ENCODE measurements around the gene KLHDC2.
"Not testable (repeated sequence)": the region's sequence is repeated elsewhere in the genome, so short reads cannot be mapped to it uniquely, and the experiment has no call there.

Gene KLHDC2

DNA sequence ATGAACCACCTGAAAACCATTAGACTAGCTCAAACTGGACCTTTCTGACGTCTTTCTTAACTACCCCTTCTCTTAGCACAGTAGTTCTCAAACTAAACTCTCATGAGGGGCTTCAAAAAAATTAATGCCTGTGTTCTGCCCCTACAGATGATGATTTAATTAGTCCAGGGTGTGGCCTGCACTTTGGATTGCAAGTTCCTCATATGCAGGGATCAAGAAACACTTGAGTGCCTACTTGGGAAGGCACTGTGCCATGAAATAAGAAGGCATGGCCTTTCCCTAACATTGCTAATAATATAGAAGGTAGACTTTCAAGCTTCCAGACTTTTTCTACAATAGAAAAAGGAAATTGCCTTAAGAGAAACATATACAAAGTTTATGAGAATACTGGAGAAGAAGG is 22.8 kb upstream of the KLHDC2 start:
- TF ChIP-seq, protein P1, sequence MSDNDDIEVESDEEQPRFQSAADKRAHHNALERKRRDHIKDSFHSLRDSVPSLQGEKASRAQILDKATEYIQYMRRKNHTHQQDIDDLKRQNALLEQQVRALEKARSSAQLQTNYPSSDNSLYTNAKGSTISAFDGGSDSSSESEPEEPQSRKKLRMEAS (IDR thresholded peaks at IDR 0.05; ENCODE audit: low read depth, low read length) = no peak
- TF ChIP-seq, protein P2, sequence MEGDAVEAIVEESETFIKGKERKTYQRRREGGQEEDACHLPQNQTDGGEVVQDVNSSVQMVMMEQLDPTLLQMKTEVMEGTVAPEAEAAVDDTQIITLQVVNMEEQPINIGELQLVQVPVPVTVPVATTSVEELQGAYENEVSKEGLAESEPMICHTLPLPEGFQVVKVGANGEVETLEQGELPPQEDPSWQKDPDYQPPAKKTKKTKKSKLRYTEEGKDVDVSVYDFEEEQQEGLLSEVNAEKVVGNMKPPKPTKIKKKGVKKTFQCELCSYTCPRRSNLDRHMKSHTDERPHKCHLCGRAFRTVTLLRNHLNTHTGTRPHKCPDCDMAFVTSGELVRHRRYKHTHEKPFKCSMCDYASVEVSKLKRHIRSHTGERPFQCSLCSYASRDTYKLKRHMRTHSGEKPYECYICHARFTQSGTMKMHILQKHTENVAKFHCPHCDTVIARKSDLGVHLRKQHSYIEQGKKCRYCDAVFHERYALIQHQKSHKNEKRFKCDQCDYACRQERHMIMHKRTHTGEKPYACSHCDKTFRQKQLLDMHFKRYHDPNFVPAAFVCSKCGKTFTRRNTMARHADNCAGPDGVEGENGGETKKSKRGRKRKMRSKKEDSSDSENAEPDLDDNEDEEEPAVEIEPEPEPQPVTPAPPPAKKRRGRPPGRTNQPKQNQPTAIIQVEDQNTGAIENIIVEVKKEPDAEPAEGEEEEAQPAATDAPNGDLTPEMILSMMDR (IDR thresholded peaks at IDR 0.05; ENCODE audit: low read depth, low read length) = no peak
- TF ChIP-seq MYC (IDR thresholded peaks at IDR 0.05; ENCODE audit: low read depth, low read length) = no peak
- no peak for TF ChIP-seq POLR2A (IDR thresholded peaks at IDR 0.05; ENCODE audit: extremely low read depth, insufficient read length)
- H3K4me3 ChIP-seq (ENCODE audit: low read depth, low read length) = no peak overlapping the region
- no peak for DNase-seq (ENCODE audit: low read depth)

DNA sequence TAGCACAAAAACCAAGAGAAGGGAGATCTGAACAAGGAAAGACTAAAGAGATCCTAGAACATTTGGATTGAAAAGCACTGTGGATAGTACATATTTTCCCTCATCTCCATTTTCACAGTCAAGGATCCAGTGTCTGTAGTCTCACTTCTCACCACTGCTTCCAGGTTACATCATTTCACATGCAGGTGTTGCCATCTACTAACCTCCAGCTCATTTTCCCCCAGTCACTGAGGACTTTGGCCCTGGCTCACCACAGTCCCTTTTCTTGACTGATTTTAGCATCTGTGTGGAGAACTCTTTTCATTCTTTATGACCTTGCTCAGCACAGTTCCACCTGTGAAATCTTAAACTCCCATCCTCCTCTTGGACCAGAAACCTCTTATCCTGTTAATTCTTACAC is 21.5 kb upstream of the KLHDC2 start:
- not testable (repeated sequence) for H3K4me3 ChIP-seq (ENCODE audit: low read depth, low read length); DNase-seq (ENCODE audit: low read depth)

DNA sequence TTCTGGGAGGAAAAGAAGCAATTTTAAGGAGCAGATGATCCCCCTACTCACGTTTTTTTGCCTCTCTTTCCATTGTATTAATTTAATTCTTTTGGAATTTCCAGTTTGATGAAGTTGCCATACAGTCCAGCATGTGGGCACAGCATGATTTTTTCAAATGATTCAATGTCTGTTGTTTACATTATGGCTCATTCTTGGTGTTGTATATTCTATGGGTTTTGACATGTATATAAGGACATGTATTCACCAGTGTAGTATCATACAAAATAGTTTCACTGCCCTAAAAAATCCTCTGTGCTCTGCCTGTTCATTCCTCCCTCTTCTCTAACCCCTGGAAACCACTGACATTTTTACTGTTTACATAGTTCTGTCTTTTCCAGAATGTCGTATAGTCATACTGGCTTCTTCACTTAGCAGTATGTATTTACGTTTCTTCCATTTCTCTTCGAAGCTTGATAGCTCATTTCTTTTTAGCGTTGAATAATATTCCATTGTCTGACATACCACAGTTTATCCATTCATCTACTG is 13.3 kb upstream of the KLHDC2 start:
- DNase-seq (ENCODE audit: low read depth) = no peak

DNA sequence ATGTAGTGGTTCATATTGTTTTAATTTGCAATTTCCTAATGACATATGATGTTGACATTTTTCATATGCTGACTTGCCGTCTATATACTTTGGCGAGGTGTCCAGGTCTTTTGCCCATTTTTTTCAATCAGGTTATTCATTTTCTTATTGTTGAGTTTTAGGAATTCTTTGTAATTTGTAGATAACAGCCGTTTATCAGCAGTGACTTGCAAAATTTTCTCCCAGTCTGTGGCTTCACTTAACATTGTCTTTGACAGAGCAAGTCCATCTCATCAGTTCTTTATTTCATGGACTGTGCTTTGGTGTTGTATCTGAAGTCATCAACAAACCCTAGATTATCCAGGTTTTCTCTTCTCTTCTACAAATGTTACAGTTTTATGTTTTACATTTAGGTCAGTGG is 12.6 kb upstream of the KLHDC2 start:
- DNase-seq (ENCODE audit: low read depth) = no peak
- no peak overlapping the region for H3K4me3 ChIP-seq (ENCODE audit: low read depth, low read length)
- TF ChIP-seq POLR2A (IDR thresholded peaks at IDR 0.05; ENCODE audit: extremely low read depth, insufficient read length) (no peak), MYC (IDR thresholded peaks at IDR 0.05; ENCODE audit: low read depth, low read length) (no peak)
- TF ChIP-seq, protein P2 (IDR thresholded peaks at IDR 0.05; ENCODE audit: low read depth, low read length) = no peak
- TF ChIP-seq, protein P1 (IDR thresholded peaks at IDR 0.05; ENCODE audit: low read depth, low read length) = no peak

More for the DNA sequence above, 13.3 kb upstream of the KLHDC2 start:
- TF ChIP-seq POLR2A (IDR thresholded peaks at IDR 0.05; ENCODE audit: extremely low read depth, insufficient read length) (no peak), MYC (IDR thresholded peaks at IDR 0.05; ENCODE audit: low read depth, low read length) (no peak)
- TF ChIP-seq, protein P1 (IDR thresholded peaks at IDR 0.05; ENCODE audit: low read depth, low read length) = no peak
- no peak overlapping the region for H3K4me3 ChIP-seq (ENCODE audit: low read depth, low read length)

DNA sequence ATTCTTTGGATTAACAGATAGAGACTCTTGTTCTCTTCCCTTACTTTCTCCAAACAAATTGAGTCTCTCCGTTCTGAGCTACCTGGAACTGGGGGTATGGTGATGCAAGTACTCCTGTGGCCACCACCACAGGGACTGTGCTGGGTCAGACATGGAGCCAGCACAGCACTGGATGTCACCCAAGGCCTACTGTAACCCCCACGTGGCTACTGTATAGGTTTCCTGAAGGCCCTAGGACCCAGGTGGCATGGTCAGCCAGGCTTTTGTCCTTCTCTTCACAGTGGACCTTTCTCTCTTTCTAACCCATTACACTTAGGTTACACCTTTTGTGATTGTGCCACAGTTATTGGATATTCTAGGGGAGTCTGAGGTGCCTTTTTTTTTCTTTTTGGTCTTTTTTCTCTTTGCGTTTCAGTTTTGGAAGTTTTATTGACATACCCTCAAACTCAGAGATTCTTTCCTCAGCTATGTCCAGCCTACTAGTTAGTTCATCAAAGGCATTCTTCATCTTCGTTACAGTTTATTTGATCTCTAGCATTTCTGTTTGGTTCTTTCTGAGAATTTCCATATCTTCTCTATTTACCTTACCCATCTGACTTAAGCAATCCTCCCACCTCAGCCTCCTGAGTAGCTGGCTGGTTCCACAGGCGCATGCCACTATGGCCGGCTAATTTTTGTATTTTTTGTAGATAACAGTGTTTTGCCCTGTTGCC is 6.0 kb upstream of the KLHDC2 start:
- no peak overlapping the region for H3K4me3 ChIP-seq (ENCODE audit: low read depth, low read length)
- no peak for DNase-seq (ENCODE audit: low read depth)
- TF ChIP-seq MYC (IDR thresholded peaks at IDR 0.05; ENCODE audit: low read depth, low read length) = no peak
- no peak for TF ChIP-seq POLR2A (IDR thresholded peaks at IDR 0.05; ENCODE audit: extremely low read depth, insufficient read length)
- TF ChIP-seq, protein P2 (IDR thresholded peaks at IDR 0.05; ENCODE audit: low read depth, low read length) = no peak
- TF ChIP-seq, protein P1 (IDR thresholded peaks at IDR 0.05; ENCODE audit: low read depth, low read length) = no peak

DNA sequence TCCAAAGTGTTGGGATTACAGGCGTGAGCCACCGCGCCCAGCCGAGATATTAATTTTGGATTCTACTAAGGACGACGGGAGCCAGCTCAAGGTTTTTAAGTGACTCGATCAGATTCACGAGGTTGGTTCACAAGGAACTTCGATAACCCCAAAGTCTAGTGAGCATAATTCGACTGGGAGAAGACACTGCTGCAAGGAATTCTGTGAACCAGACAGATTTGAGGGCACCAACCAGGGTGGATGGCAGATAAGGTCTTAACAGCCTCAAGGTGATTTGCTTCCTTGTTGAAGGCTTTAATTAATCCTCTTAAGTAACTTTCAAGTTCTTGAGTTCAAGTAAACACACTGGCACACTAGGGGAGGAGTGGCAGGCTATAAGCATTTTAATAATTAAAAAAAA is 1.1 kb upstream of the KLHDC2 start:
- peak; percentile 23 for DNase-seq (ENCODE audit: low read depth)
- TF ChIP-seq, protein P1 (IDR thresholded peaks at IDR 0.05; ENCODE audit: low read depth, low read length) = no peak
- TF ChIP-seq POLR2A (IDR thresholded peaks at IDR 0.05; ENCODE audit: extremely low read depth, insufficient read length) (no peak), MYC (IDR thresholded peaks at IDR 0.05; ENCODE audit: low read depth, low read length) (no peak)
- TF ChIP-seq, protein P2 (IDR thresholded peaks at IDR 0.05; ENCODE audit: low read depth, low read length) = no peak
- H3K4me3 ChIP-seq (ENCODE audit: low read depth, low read length) = peak overlapping the region; percentile 68

Data from NB4 (cell line).